GM23248 (cell line): ENCODE data around the gene MCU.
"Not testable (repeated sequence)": the region's sequence is repeated elsewhere in the genome, so short reads cannot be mapped to it uniquely, and the experiment has no call there.

Experiments
- EZH2 ChIP-seq: fragments of 200-600 bp; sonication (generic); IDR thresholded peaks from 2 replicates; pipeline ENCODE4 v1.6.1; 2018; ENCODE audit warnings: antibody characterized with exemption, mild to moderate bottlenecking; ENCODE audit not compliant: insufficient read depth, poor library complexity, severe bottlenecking
- EZH2phosphoT487 ChIP-seq: fragments of 200-600 bp; sonication (generic); IDR thresholded peaks from 2 replicates; pipeline ENCODE4 v1.6.1; 2018; ENCODE audit warnings: antibody characterized with exemption, moderate library complexity, mild to moderate bottlenecking, low read depth; ENCODE audit not compliant: insufficient read depth

DNA sequence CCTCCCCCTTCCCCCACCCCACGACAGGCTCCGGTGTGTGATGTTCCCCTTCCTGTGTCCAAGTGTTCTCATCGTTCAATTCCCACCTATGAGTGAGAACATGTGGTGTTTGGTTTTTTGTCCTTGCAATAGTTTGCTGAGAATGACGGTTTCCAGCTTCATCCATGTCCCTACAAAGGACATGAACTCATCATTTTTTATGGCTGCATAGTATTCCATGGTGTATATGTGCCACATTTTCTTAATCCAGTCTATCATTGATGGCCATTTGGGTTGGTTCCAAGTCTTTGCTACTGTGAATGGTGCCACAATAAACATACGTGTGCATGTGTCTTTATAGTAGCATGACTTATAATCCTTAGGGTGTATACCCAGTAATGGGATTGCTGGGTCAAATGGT is 17.8 kb upstream of the MCU start:
- not testable (repeated sequence) for TF ChIP-seq EZH2, EZH2phosphoT487
